CD4-positive, alpha-beta T cell treated with Interleukin-17A for 4 hours (primary cell): ENCODE results near the gene RGP1.

Source experiments
- DNase-seq: peaks from one replicate; pipeline ENCODE4 v3.0.0-alpha.2; 2020; ENCODE audit warnings: mixed read lengths

Gene RGP1

DNA sequence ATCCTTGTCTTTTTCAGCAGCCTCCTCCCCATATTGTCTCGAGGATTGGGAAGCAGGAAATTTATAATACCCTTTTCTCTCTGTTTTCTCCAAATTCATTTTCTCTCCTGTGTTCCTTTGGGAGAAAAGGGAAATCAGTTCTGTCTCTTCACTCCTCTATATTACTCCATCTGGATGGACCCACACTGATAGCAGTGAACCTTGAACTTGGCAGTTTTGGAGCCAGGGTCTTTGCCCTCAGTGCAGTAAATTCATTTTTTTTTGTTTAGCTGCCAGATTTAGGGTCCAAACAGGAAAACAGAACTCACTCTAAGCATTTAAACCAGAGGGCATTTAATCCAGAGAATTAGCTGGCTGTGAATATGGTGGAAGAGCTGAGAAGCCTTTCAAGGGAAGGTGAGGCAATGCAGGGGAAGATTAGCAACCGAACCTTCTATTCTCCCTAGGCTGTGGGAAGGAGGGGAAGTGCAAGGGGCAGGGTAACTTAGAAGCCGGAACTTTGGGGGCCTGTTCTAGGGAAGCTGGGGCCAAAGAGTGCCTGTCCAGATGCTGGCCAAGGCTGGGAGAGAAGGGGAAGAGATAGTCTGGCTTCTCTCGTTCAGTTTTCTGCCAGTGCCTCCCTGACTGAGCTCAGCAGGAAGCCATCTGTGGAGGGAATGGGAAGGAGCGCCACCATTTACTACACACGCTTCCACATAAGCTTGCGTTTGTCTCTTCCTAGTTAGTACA, 26.0 kb downstream of the RGP1 start:
- no peak for DNase-seq

DNA sequence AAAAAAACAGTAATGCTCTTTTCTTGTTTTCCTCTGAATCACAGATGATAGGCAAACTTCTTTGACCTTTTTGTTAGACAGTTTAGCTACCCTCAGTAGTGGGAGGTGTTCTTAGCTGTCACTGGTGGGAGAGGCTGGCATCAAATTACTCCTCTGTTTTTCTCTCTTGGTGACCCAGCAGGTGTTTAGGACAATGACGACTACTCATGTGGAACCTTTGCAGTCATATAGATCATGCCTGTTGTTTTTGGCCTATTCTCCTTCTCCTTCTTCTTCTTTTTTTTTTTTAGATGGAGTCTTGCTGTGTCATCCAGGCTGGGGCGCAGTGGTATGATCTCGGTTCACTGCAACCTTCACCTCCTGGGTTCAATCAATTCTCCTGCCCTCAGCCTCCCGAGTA, 26.9 kb downstream of the RGP1 start:
- DNase-seq = no peak

DNA sequence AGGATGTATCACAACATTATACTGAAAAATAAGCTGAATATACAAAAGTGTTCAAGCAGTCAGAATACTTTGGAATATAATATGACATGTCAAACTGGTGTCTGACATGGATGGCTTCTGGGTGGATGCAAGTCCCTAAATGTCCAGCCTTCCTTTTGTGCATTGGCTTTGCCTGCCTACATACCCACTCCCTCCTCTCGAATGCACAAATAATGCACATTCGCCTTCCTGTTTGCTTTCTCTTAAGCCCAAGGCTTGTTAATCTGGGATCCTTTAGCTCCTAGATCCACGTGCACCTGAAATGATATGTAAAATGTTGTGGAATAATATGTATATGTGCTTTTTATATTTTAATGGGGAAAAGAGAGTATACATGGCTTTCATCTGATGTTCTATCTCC, 29.4 kb downstream of the RGP1 start:
- no peak for DNase-seq

DNA sequence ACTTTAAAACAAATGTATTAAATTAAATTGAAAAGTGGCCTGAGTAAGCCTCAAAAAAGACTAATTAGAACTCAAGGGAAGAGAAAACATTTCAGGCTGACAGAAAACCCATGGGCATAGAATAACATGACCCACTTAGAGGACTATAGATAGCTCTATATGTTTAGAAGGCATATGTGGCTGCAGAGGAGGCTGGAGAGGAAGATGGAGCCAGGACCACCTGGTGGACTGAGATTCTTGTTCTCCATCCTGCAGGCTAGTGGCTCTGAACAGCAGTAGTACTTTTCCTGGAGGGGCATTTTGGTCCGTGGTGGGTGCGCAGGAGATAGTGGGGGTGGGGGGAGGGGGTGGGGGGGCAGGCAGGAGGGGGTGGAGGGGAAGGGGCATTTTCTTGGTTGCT, 32.0 kb downstream of the RGP1 start:
- DNase-seq = no peak

DNA sequence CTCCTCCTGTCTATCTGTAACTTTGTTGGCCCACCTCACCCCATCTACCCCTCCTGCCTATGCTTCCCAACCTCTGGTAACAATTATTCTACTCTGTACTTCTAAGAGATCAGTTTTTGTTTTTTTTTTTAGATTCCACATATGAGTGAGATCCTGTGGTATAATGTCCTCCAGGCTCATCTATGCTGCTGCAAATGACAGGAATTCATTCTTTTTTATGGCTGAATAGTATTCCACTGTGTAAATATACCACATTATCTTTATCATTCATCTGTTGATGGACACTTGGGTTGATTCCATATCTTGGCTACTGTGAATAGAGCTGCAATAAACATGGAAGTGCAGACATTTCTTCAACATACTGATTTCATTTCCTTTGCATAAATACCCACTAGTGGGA, 34.3 kb downstream of the RGP1 start:
- DNase-seq = no peak

DNA sequence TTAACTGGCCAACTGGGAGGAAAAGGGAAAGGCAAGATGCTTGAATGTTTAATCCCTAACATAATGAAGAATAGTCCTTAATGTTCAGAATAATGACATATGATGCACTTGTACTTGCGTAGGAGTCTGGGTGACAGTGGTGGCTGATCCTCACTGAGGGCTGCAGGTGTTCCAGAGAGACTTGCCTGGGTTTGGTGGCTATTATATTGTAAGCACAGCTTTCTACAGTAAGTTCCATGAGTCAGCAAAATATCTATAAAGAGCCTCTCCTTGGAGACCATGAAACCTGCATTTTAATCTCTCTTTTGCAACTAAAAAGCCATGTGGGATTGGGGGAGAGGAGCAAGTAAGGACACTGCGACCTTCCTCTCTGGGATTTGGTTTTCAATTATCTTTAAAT, 40.5 kb downstream of the RGP1 start:
- no peak for DNase-seq

DNA sequence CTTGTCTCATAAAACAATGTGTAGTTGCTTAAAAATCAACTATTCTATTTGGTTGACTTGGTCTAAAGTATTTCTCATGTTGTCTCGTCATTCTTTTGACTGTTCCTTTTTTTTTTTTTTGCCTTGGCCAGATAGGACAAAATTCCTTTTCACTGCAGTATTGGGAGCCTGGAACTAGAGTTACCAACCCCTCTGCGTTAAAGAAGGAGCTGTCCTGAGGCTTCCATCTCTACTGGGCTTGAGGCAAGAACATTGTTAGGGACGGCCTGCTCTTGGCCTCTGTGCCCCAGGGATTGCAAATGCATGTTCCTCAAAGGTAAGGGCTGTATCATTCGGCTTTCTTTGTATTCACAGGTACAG, 40.9 kb downstream of the RGP1 start:
- no peak for DNase-seq

DNA sequence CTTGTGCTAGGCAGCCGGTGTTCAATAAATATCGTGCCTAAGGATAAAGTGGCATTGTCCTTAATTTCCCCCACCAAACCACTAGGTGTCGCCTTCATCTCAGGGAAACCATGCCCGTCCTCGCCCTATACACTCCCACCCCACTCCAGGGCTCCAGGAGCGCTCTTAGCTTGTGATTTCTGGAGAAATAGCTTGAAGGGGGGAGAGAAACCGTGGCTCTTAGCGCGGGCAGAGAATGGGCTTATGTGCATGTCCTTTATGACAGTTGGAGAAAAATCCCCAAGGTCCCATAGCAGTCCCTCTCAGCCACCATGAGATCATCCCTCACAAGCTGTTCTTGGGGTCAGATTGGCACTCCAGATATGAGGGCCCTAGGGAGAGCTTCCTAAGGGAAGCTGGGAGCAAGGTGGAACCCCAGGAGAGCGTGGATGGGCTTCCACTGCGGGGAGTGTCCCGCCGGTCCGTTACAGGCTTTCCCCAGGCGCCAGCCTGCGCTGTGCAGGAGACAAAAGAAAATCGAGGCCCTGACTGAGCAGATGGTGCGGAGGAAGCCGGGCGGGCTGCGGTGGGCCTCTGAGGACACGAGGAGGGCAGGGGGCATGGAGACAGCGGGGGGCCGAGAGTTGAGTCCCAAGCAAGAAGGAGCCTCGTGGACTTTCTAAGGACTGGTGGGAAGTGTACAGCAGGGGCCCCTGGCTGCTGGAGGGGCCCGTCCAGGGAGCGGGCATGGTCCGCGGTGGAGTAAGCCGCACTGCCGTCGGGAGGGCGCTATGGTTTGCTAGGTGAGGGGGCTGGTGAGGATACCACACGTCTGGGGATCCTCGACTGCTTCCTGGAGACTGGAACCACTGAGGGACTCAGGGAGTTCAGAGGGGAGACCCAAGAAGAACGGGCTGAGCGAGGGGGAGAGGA, 41.6 kb downstream of the RGP1 start:
- DNase-seq = peak; percentile 70

DNA sequence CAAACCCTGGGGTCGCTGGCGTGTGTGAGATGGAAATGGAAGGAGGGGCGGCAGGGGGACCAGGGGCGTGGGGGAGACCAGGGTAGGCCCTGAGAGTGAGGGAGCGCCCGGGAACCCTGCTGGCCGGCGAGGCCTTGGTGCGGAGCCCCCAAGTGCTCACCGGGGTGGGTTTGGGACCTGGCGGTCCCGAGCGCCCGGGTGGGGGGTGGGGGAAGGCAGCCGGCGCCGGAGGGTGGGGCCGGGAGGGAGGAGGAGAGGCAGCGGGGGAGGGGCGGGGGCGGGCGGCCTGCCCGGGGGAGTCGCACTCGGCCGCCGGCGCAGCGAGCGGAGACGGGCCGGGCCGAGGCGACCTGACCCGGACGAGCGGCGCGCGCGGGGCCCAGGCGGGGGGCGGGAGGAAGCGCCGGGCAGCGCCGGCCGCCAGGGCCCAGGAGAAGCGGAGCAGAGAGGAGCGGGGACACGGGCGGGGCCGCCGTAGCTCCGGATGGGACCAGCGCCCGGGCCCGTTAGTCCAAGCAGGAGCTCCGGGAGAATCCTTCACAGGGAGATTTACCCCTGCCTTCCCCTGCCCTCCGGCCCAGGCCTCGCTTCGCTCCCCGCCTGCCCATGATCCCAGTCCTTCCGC, 42.3 kb downstream of the RGP1 start, which contains the start of gene NPR2:
Gene NPR2 (plus strand): TSS at position 295 of the 625 bp plus-strand sequence. CDS start 818 bp downstream, outside the sequence.
- DNase-seq = no peak

DNA sequence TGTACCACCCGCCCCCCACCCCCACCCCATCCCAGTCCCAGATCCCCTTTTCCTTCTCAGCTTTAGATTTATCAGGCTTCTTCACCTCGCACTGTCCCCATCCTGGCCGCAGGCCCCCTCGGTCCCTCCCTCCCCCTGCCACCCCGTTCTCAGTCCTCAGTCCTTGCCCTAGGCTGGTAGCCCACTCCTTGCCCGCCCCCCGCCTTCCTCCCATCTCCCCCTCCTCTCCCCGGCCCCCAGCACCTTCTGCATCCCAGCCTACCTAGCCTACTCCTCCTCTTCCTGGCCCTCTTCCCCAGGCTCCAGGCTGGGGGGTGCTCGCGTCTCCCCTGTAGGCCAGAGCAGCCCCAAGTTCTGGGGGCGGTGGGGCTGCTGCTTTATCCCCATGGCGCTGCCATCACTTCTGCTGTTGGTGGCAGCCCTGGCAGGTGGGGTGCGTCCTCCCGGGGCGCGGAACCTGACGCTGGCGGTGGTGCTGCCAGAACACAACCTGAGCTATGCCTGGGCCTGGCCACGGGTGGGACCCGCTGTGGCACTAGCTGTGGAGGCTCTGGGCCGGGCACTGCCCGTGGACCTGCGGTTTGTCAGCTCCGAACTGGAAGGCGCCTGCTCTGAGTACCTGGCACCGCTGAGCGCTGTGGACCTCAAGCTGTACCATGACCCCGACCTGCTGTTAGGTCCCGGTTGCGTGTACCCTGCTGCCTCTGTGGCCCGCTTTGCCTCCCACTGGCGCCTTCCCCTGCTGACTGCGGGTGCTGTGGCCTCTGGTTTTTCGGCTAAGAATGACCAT, 43.1 kb downstream of the RGP1 start:
- DNase-seq = no peak

DNA sequence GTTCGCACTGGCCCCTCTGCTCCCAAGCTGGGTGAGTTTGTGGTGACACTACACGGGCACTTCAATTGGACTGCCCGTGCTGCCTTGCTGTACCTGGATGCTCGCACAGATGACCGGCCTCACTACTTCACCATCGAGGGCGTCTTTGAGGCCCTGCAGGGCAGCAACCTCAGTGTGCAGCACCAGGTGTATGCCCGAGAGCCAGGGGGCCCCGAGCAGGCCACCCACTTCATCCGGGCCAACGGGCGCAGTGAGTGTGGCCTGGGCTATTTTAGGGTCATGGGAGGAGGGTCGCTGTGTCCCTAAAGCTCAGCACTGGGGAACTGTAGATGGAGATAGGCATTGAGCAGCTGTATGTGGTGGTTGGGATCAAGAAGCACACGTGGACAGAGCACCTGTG, 43.7 kb downstream of the RGP1 start:
- no peak for DNase-seq

DNA sequence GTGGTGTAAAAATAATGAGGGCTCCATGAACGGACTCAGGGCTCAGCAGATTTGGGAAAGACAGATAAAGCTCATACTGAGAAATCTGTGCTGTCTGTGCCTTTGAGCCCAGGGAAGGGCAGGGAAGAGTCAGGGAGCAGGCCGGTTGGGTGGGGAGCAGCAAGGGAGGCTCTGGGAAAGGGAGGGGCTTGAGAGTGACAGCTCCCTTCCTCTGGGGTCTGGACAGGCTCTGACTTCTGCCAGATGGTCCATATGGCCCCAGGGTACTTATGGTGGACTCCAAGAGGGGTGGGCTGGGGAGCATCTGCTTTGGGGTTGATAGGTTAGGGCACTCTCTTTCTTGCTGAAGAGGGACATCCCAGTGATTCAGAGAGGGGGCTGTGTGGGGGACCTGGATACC, 44.4 kb downstream of the RGP1 start:
- DNase-seq = no peak

DNA sequence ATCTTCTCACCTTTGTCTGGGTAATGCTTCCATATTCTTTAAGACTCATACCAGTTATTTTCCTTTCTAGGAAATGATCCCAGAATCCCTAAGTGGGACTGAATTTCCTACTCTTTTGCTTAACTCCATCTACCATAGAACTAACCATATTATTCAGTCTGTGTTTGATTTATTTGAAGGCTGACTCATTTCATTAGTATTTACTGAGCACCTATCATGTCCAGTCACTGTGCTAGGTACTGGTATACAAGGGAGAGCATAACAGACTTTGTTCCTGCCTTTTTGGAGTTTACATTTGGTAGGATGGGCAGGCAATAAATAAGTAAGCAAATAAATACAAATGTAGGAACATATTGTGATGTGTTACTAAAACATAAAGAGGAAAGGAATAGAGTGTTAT, 46.6 kb downstream of the RGP1 start:
- DNase-seq = no peak

DNA sequence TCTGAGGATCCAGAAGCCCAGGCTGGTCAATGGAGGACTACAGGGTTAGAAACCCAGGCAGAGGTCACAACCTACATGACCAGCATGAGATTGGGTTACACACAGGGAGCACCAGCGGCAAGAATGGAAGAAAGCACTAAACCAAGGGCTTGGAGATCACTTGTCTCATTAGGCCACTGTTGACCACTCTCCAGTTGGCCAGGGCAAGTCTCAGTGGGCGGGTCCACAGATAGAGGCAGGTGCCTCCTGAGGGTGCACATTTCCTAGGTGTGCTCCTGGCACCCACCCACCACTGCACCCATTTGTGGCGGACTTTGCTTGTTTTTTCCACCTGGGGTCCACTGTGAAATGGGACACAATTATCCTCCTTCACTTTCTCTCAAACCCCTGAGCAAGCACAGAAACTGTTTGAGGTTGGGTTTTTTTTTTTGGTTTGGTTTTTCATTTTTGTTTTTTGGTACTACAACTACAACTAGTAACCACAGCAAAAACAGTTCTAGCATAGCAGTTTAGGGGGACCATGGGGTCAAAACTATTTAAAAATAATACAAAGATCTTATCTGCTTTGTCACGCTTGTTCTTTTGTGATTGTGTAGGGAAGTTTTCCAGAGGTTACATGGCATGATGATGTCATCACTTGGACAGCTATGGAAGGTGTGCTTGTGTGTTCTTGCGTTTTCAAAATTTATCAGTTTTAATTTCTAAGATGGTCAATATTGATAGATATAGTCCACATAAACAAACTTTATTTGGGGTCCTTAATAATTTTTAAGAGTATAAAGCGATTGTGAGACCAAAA, 48.4 kb downstream of the RGP1 start:
- DNase-seq = no peak

DNA sequence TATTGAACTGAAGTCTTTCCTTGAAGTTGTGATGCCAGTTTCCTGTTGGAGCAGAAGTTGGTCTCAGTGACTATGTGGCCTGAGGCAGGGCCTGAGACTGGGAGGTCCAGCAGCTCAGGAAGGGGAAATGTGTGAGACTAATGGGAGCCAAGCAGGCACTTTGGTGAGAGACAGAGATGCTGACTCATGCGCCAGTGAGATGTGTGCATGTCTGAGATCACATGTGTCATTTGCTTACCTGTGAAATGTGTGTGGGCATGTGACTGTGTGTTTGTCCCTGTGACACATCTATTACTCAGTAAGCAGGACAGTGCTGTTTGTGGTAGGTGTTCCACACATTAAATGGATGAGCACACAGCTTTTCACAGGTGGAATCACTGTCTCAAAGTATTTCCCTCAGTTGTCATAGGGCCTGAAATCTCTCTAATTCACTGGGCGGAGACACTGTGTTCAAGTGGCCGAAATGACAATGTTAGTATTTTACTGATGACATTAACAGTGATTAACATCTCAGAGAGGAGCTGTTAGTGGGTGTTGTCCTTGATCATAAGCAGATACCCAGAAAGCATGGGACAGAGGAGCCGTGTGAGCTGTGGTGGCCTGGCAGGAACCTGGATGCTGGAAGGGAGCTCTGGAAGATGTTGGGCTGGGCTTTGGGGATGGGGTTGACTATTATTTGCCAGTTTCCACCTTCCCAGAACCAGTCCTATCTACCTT, 49.7 kb downstream of the RGP1 start:
- DNase-seq = peak; percentile 16

DNA sequence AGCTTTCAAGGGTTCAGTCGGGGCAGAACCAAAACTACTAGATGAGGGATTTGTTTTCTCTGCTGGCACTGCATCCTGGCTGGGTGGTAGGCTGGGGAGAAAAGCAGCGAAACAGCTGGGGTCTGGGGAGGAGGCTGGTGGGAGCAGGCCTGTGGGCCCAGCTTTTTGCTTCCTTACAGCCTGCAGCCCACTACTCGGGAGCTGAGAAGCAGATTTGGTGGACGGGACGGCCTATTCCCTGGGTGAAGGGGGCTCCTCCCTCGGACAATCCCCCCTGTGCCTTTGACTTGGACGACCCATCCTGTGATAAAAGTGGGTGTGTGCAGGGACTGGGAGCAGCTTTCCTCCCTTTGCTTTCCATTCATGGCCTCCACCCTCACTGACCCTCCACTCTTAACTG, 51.4 kb downstream of the RGP1 start:
- no peak for DNase-seq

DNA sequence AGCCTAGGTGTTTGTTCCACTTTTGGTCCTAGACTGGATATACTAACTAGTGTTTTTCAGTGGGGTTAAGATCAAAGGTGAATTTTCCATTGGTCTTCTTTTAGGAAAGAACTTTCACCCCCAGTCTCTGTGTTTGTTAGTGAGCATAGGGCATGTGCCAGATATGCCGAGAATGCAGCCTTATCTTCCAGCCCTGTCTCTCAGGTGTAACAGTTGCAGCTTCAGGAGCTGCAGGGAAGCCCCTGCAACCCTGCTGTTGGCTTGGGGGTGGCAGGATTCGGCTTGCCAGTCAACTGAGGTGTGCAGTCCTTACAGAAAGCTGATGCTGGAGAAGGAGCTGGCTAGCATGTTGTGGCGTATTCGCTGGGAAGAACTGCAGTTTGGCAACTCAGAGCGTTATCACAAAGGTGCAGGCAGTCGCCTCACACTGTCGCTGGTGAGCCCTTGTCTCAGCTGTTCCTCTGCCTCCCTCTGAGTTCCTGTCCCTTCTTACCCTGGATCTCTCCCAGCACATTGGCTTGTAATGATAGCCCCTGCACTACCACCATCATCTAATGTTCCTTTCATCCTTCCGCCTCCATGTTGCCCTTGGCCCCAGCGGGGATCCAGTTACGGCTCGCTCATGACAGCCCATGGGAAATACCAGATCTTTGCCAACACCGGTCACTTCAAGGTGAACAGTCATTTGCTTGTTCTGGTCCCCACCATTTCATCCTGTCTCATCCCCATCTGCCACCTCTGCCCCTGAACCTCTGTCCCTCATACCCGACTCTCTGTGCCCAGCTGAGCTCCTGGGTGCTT, 52.4 kb downstream of the RGP1 start:
- DNase-seq = no peak

DNA sequence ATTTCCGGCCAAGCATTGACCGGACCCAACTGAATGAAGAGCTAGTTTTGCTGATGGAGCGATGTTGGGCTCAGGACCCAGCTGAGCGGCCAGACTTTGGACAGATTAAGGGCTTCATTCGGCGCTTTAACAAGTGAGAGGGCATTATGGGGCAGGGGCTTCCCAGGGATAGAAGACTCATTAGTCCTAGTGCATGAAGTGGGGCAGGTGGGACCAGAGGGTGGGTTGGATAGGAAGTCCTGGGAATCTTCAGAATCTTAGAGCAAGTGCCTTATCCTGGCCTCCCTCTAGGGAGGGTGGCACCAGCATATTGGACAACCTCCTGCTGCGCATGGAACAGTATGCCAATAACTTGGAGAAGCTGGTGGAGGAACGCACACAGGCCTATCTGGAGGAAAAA, 57.0 kb downstream of the RGP1 start:
- DNase-seq = no peak
